GM21529 (cell line): ENCODE results near the gene CASP9.

Experiments
- ATAC-seq: cut with Tn5 transposase; IDR thresholded peaks from one replicate; pipeline ENCODE4 v1.9.1; 2021; ENCODE audit not compliant: unreplicated experiment

The CASP9 gene

DNA sequence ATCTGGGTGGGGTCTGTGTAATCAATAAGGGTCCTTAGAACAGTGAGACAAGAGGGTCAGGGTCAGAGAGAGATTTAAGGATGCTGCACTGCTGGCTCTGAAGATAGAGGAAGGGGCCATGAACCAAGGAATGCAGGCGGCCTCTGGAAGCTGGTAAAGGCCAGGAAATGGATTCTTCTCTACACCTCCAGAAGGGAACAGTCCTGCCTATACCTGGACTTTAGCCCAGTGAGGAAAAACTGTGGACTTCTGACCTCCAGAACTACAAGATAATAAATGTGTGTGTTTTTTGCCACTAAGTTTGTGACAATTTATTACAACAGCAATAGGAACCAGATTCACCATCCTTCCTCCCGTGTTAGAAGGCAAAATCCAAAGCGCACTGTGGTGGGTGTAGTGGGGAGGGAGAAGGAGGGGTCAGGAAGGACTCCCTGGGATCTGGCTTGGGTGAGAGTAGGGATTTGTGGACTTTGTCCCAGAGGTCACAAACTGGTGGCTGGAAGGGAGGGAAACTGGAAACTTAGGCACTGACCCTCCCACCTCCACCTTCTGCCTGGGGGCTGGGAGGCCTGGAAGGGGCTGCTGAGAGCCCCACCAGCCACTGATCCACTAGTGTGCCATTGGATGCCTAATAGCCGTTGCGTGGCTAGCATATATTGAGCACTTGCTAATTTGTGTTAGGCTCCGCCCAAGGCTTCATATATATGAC is 72.8 kb downstream of the CASP9 start:
- ATAC-seq: no peak

DNA sequence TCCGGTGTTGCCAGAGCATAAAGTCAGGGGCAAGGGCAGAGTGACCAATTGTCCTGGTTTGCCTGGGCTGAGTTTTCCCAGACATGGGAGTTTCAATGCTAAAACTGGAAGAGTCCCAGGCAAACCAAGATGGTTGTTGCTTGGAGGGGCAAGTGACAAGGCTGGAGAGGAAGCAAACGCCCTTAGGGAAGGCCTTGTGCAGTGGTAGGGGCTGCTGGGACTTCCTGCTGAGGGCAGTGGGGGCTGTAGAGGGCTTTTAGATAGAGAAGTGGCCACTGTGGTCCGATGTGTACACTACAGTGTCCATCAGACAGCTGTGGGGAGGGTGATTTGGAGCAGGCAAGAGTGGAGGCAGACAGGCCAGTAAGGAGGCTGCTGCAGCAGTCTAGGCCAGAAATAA is 74.4 kb downstream of the CASP9 start:
- no peak for ATAC-seq

DNA sequence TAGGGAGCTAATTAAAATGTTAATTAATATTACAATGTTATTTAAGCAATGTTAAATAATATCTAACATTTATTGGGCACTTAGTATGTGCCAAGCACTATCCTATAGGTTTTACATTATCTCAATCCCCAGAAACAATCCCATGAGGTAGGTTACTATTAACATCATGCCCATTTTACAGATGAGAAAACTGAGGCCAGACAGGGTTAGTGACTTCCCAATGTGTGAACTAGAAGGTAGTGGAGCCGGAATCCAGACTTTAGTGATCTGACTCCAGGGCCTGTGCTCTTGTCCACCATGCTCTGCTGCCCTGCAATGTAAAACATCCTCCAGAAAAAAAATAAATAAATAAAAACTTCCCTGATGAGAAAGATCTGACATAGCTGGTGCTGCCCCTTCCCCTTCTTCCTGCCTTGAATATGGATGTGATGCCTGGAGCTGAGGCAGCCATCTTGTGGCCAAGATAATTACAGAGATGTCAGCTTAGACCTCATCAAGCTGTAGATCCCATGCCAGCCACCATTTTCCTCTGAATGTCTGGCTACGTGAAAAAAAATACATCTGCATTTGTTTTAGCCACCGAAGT is 75.0 kb downstream of the CASP9 start:
- ATAC-seq: no peak

DNA sequence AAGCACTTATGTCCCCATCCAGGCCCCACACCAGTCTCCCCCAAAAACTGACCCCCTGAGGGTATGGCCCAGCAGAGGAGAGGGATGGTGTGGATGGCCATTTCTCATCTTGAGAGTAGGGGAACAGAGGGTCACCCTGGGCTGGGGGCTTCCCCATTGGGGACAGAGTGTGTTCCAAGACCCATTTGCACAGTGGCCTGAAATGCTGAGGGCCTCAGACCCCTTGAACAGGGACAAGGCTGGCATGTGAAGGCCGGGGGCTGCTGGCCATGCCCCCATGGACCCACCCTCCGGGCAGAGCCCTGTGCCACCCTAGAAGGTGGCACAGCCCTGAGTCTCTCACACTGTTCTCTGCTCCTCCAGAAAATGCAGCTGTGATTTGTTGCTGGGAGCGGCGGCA is 77.8 kb downstream of the CASP9 start:
- ATAC-seq: no peak

DNA sequence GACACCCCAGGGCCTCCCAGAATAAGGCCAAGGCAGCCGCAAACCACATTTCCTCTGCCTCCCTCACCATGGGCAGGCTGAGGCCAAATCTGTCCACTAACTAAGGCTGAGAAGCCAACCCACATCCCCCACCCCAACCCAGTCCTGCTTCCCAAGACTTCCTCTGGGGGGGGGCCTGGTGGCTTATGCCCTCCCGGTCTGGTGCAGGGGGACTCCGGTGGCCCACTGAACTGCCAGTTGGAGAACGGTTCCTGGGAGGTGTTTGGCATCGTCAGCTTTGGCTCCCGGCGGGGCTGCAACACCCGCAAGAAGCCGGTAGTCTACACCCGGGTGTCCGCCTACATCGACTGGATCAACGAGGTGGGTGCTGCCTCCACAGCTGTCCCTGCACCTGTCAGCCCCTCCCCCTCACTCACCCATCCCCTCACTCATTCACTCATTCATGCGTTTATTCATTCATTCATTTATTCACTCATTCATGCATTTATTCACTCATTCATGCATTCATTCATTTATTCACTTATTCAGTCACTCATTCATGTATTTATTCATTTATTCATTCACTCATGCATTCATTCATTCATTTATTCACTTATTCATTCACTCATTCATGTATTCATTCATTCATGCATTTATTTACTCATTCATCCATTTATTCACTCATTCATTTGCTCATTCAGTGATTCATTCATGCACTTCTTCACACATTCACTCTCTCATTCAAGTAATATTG is 78.5 kb downstream of the CASP9 start:
- no peak for ATAC-seq

DNA sequence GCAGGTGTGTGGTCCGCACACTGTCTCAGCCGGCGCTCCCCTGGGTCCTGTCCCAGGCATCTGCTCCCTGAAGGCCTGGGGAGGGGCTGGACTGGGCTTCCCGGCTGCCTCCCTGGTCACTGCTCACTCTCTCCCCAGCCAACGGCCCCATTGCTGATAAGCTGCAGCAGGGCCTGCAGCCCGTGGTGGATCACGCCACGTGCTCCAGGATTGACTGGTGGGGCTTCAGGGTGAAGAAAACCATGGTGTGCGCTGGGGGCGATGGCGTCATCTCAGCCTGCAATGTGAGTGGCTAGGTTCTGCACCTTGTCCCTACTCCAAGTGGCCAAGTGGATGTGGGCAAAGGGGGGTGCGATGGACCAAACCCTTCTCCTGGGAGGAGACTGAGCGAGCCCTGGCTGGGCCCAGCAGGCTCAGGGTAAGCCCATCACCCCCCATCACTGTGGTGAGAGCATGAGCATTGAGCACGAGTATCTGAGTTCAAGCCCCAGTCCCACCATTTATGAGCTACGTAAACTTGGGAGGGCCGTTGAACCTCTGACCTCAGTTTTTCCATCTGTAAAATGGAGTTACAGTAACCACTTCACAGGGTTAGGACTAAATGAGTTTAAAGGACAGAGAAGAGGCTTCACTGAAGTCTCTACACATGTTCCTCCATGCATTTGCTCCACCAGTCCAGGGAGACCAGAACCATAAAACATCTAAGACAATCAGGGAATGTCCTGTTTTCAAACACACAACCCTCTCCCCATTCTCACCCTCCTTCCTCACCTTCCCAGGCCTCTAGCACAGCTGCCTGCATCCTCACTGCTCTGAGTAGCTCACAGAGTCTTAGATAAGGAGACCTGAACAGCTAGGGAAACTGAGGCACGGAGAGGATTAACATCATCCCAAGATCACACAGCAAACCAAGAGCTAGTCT is 79.3 kb downstream of the CASP9 start:
- no peak for ATAC-seq

DNA sequence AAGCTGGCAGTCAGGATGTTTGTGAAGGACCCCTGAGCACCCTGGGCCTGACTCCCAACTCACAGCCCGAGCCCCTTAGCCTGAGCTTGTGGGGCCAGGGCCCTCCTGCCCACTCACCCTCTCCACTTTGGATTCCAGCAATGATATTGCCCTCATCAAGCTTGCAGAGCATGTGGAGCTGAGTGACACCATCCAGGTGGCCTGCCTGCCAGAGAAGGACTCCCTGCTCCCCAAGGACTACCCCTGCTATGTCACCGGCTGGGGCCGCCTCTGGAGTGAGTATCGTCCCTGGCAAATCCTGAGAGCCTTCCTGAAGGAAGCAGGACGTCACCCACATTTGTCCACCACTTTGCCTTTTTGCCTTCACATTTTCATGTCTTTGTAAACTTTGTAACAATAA is 80.7 kb downstream of the CASP9 start:
- ATAC-seq: no peak

DNA sequence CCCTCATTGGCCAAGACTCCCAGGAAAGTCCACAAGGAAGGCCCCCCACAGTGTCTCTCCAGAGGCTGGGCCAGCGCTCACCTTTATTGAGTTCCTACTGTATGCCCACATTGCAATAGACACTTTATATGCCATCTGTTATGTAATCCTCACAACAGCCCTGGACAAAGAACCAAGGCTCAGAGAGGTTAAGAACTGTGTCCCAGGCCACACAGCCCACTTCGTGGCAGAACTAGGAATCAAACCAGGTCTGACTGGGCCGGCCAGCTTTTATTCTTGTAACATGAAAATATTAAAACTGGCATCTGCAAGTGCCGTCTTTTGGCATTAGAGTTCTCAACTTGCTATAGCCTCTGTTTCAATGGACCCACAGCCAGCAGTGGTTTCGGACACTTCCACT is 81.3 kb downstream of the CASP9 start:
- ATAC-seq: no peak

DNA sequence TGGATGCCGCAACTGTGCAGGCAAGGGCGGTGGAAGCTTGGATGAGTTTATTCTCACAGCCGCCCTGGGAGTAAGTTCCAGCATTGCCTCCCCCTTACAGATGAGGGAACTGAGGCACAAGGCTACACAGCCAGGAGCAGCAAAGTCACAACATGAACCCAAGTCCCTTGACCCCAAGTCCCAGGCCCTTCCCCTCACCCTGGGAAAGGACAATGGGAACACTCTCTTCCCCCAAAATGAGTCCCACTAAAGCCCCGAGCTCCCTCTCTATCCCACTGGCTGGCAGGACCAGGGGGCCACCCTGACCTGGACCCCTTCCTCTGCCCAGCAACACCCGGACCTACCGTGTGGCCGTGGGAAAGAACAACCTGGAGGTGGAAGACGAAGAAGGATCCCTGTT is 81.9 kb downstream of the CASP9 start:
- no peak for ATAC-seq
